CD4-positive, alpha-beta T cell treated with Interleukin-4 for 4 hours (primary cell): ENCODE data around the gene OR4S1.
A peak's percentile ranks its signal among the peaks of the same experiment; 100 is the strongest.
"Not testable (repeated sequence)": the region's sequence is repeated elsewhere in the genome, so short reads cannot be mapped to it uniquely, and the experiment has no call there.

Experiments
- DNase-seq: peaks from one replicate; pipeline ENCODE4 v3.0.0-alpha.2; 2020

Gene OR4S1, protein sequence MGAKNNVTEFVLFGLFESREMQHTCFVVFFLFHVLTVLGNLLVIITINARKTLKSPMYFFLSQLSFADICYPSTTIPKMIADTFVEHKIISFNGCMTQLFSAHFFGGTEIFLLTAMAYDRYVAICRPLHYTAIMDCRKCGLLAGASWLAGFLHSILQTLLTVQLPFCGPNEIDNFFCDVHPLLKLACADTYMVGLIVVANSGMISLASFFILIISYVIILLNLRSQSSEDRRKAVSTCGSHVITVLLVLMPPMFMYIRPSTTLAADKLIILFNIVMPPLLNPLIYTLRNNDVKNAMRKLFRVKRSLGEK

DNA sequence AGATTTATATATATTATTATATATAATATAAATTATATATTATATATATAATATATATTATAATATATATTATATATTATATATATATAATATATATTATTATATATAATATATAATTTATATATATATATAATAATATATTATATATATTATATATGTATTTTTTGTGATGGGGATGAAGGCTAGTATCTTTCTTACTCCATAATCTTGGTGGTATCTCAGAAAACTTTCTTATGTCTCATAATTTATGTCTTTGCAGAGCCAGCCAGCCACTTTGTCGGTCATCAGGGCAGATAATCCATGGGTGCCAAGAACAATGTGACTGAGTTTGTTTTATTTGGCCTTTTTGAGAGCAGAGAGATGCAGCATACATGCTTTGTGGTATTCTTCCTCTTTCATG, at the start of gene OR4S1:
OR4S1 (plus strand) TSS at position 301 of the 400 bp plus-strand sequence; CDS start at position 301, 0 bp downstream.
- no peak for DNase-seq

DNA sequence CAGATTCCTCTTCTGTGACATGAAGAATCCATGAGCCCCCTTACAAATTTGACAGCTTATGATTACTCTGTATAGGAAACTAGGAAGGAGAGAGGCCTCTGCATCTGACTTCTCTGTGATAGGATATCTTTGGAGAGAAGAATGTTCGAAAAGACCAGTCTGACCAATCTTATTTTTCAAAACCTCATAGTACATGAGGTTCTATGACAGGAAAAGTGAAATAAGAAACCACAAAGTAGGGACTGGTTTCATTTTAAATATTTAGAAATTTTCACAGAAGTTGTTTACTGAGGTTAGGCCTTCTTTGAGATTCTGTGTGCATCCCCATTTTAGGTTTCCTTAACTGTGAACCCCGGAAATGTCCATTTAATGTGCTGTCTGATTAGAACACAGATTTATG, 44.4 kb upstream of the OR4S1 start:
- DNase-seq = no peak

DNA sequence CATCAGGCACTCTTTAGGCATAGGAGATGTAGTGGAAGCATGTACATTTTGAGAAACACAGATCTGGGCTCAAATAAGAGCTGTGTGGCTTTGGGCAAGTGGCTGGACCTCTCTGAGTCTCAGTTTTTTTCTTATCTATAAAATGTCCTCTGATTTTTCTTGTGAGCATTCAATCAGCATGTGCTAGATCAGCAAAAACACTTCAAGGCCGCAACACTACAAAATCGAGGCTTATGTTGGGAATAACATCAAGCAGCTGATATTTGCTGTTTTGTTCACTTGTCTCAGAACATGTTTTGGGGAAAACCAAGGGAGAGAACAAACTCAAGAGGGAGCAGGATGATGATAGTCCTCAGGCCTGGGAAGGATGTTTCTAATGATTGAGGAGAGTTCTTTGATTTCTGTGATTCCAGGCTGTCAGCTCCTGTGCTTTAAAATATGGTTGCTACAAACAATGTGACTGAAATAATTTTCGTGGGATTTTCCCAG, 42.6 kb upstream of the OR4S1 start, which contains the start of gene OR4X1:
OR4X1 (plus strand) TSS at position 439 of the 489 bp plus-strand sequence; CDS start at position 439, 0 bp downstream.
- no peak for DNase-seq

DNA sequence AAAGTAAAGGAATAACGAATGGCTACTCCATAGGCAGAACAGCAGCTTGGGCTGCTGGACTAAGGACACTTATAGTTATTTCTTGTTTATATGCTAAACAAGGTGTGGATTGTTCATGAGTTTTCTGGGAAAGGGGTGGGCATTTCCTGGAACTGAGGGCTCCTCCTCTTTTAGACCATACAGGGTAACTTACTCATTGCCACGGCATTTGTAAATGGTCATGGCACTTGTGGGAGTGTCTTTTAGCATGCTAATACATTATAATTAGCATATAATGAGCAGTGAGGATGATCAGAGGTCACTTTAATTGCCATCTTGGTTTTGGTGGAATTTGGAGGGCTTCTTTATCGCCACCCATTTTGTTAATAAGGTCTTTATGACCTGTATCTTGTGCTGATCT, 35.4 kb upstream of the OR4S1 start:
- no peak for DNase-seq

DNA sequence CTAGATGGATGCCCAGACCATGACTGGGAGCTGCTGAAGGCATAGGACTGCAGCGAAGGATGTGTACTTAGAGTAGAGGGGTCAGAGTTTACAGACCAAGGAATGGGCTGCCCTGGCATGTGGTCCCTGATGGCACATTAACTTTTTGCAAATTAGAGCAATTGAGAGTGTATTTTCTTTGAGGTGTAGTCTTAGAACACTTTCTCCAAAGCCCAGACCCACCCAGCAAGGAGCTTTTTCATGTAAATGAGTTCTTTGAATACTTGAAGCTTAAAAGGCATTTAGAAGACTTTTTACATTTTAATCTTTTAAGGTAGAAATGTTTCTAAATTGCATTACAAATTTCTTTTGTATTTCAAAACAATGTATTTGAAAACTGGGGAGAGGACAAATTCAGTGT, 33.4 kb upstream of the OR4S1 start:
- no peak for DNase-seq

DNA sequence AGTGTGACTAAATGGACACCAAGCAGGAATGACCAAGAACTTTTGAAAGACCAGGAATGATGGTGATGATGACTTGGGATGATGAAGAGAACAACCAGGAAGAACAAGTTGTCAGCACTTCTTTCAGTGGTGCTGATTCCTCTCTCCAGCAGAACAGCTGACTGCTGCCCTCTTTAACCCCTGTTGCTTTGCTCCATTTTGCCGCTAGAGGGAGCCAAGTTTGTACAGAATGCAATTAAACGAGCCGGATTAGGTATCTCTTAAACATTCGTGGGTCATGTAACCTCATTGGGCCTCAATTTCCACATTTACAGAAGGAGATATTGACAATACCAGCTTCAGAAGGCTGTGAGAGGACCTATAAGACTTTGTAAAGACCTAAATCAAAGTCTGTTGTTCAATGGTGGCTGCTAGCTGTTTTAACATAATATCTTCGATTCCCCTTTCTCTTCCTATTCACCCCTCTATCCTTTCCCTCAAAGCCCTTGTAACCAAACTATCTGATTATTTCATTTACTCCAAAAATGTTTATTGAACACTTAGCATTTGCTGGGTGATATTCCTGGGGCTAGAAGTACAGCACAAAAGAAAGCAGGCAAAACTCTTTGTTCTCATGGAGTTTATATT, 1.9 kb downstream of the OR4S1 start:
- DNase-seq = peak; percentile 73

DNA sequence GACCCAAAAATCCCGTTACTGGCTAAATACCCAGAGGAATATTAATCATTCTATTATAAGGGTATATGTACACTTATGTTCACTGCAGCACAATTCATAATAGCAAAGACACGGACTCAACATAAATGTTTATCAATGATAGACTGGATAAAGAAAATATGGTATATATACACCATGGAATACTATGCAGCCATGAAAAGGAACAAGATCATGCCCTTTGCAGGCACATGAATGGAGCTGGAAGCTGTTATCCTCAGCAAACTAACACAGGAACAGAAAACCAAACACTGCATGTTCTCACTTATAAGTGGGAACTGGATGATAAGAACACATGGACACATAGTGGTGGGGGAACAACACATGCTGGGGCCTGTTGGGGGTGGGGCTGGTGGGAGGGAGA, 7.6 kb downstream of the OR4S1 start:
- not testable (repeated sequence) for DNase-seq

DNA sequence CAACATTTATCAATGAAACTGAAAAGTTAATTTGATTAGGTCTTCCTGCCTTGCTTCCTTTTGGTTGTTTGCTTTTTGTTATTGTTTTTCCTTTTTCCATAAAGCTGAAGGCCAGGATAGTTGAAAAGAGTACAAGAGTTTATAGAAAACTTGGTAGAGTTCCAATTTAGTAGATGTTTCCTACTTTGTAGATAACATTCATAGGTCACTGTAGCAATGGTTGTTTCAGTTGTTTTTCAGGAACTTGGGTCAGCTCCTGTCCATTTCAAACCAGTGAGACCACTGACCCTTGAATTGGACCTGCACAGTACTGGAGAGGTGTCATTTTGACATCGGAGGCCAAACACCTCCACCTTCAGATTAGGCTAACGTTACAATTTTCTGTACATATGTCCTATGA, 13.8 kb downstream of the OR4S1 start:
- DNase-seq = not testable (repeated sequence)

DNA sequence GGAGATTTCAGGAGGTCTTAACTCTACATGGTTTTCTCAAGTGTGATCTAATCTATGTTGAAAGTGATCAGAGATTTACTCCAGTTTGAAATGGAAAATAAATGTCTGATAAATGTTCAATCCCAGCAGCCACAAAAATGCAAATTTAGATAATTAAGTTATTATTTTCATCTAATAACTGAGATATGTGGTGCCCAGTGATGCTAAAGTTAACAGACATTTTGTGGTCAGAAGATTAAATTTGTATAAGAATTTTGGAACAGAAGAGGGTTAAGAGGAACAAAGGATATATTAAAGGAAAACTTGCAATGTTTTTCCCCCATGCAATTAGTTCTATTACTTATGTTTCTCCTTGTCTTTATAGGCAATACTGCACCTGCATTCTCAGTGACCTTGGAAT, 18.6 kb downstream of the OR4S1 start, which contains the start of gene OR4C3:
OR4C3 (plus strand) TSS at position 301 of the 400 bp plus-strand sequence. CDS start 102 bp downstream, outside the sequence.
- DNase-seq = not testable (repeated sequence)

DNA sequence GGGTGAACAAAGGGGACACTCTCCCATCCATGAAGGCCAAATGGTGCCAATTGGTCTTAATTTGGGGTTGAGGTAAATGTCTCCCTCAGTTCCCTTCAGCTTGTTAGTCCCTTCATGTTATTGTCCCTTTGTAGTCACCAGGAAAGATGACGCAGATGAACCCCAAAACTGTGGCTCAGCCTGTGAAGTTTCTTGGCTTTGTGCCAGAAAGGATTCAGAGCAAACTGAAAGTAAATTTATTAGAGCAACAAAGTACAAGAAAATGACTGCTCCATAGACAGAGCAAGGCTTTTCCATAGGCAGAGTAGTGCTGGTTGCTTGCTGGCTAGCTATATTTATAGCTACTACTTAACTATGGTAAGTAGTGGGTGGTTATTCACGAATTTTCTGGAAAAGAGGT, 35.4 kb downstream of the OR4S1 start:
- DNase-seq = peak; percentile 37

DNA sequence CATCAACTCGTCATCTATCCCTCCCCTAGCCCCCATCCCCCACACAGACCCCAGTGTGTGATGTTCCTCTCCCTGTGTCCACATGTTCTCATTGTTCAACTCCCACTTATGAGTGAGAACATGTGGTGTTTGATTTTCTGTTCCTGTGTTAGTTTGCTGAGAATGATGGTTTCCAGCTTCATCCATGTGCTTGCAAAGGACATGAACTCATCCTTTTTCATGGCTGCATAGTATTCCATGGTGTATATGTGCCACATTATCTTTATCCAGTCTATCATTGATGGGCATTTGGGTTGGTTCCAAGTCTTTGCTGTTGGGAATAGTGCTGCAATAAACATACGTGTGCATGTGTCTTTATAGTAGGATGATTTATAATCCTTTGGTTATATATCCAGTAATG, 36.5 kb downstream of the OR4S1 start:
- DNase-seq = not testable (repeated sequence)

DNA sequence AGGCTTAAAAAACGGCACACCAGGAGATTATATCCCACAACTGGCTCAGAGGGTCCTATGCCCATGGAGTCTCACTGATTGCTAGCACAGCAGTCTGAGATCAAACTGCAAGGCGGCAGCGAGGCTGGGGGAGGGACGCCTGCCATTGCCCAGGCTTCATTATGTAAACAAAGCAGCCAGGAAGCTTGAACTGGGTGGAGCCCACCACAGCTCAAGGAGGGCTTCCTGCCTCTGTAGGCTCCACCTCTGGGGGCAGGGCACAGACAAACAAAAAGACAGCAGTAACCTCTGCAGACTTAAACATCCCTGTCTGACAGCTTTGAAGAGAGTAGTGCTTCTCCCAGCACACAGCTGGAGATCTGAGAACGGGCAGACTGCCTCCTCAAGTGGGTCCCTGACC, 40.3 kb downstream of the OR4S1 start:
- DNase-seq = peak; percentile 10

DNA sequence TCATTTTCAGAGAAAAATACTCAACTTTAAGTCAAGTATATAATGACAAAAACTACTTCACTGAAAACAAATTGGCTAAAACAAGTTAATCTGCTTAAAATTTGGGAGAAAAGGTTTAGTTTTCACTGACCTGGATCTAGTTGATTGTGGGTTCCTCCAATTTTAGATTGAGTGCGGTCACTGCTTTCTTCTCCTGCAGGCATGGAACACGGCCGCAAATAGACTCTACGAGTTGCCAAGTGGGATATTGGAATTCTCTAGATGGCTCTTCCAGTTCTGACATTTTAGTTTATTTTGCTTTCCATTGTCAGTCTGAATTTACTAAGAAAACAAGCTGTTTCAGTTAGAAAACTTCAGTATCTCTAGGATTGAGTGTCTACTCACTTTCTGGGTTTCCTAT, 48.0 kb downstream of the OR4S1 start:
- no peak for DNase-seq

DNA sequence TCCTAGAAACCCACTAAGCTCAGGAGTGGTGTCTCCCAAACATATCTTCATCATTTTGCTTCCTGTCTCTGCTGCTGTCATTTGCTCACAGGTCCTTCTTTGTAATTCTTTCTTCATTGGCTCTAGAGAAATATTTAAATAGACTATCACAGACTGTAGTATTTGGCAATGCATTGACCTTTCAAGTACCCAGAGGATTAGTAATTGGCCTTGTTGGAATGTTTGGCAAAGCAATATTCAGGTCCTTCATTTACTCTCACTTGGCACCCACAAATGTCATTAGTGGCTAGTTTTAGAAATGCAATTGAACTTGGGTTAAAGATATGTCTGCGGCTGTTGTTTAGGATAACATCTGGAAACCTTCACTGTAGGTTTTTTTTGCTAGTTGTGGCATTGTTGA, 48.7 kb downstream of the OR4S1 start:
- no peak for DNase-seq
